ENCODE data around the gene SIRT1. TPM values are rescaled to one million over a fixed set of nuclear protein-coding genes. Genes with fewer than 3 reads are reported as not detected.

Gene SIRT1
- total and polyA plus RNA-seq, 2 donors (not counting 3 experiments of a cell fraction or from before 2014, with no cell fraction given), result 3.7 to 14.8 TPM

DNA sequence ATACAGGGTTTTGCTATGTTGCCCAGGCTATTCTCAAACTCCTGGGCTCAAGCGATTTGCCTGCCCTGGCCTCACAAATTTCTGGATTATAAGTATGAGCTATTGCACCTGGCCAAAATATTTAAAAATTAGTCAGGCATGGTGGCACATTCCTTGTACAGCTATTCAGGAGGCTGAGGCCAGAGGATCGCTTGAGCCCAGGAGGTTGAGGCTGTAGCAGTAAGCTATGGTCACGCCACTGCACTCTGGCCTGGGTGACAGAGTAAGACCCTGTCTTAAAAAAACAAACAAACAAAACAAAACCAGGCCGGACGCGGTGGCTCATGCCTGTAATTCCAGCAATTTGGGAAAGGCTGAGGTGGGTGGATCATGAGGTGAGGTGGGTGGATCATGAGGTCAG is 14.5 kb upstream of the SIRT1 start:
- no TSS peak for BruUV-seq (replicated peaks)

More for the DNA sequence above, 14.5 kb upstream of the SIRT1 start:
- dilution Hi-C loops (cut with MboI; ENCODE audit: extremely low pct_ligation_motif_present, low sequenced_read_pairs) (no loop called here), intact Hi-C loops (cut with micrococcal nuclease) (no loop called here)
- POLR2A ChIA-PET, result no interaction called here
- Histone ChIP-seq H3K79me2 (ENCODE audit: control insufficient read depth, insufficient read depth, low read length) (no peaks in the 10 kb centered on the region), H2AFZ (ENCODE audit: low read depth, low read length) (no peak overlapping the region), H4K20me1 (replicated peaks; ENCODE audit: control insufficient read depth, extremely low read depth, insufficient read depth, low read length) (no peaks in the 10 kb centered on the region), H3K9me3 (replicated peaks; ENCODE audit: control insufficient read depth, insufficient read depth, low read length) (no peaks in the 10 kb centered on the region), H3K9ac (replicated peaks; ENCODE audit: extremely low read depth, insufficient read depth, low read length) (no peak overlapping the region), H3K4me2 (ENCODE audit: insufficient read depth, low read length) (no peak overlapping the region), H3K27me3 (ENCODE audit: control insufficient read depth in 2 of 2, insufficient read depth in 2 of 2, low read length in 2 of 2) (no peaks in the 10 kb centered on the region), H3K36me3 (ENCODE audit: control insufficient read depth in 2 of 2, extremely low read depth in 1 of 2, insufficient read depth in 2 of 2, low read length in 2 of 2) (no peaks in the 10 kb centered on the region), H3K4me1 (ENCODE audit: control insufficient read depth, extremely low read depth, insufficient read depth, low read length) (no peaks in the 10 kb centered on the region), H3K4me3 (replicated peaks in 1 of 3; ENCODE audit: insufficient read depth in 1 of 3, low read depth in 1 of 3, low read length in 3 of 3) (no peak overlapping the region), H3K9me1 (replicated peaks; ENCODE audit: control insufficient read depth, extremely low read depth, insufficient read depth, low read length) (no peaks in the 10 kb centered on the region), H3K27ac (ENCODE audit: insufficient read depth, low read depth, low read length) (no peak overlapping the region)
- FAIRE-seq (no peak), DNase-seq (ENCODE audit: low read depth, low spot score) (no peak)
- no peak for TF ChIP-seq MYC (IDR thresholded peaks at IDR 0.05; ENCODE audit: low read depth, low read length)
- no peak for TF ChIP-seq EZH2 (IDR thresholded peaks at IDR 0.05; ENCODE audit: borderline replicate concordance, low read depth, low read length, severe bottlenecking)
- TF ChIP-seq FOS (IDR thresholded peaks at IDR 0.05; ENCODE audit: borderline replicate concordance, insufficient read depth, low read length), result no peak
- TF ChIP-seq POLR2AphosphoS5 (IDR thresholded peaks at IDR 0.05; ENCODE audit: insufficient read depth, low read depth, low read length), result no peak
- TF ChIP-seq, protein P1, sequence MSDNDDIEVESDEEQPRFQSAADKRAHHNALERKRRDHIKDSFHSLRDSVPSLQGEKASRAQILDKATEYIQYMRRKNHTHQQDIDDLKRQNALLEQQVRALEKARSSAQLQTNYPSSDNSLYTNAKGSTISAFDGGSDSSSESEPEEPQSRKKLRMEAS (IDR thresholded peaks at IDR 0.05; ENCODE audit: insufficient read depth, insufficient read length), result no peak
- TF ChIP-seq GATA2 (IDR thresholded peaks at IDR 0.05; ENCODE audit: insufficient read depth, insufficient read length, low read depth, low read length), result no peak
- TF ChIP-seq, protein P2, sequence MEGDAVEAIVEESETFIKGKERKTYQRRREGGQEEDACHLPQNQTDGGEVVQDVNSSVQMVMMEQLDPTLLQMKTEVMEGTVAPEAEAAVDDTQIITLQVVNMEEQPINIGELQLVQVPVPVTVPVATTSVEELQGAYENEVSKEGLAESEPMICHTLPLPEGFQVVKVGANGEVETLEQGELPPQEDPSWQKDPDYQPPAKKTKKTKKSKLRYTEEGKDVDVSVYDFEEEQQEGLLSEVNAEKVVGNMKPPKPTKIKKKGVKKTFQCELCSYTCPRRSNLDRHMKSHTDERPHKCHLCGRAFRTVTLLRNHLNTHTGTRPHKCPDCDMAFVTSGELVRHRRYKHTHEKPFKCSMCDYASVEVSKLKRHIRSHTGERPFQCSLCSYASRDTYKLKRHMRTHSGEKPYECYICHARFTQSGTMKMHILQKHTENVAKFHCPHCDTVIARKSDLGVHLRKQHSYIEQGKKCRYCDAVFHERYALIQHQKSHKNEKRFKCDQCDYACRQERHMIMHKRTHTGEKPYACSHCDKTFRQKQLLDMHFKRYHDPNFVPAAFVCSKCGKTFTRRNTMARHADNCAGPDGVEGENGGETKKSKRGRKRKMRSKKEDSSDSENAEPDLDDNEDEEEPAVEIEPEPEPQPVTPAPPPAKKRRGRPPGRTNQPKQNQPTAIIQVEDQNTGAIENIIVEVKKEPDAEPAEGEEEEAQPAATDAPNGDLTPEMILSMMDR (IDR thresholded peaks at IDR 0.05; ENCODE audit: extremely low read depth in 1 of 2, insufficient read depth in 1 of 2, low read depth in 1 of 2, low read length in 2 of 2), result no peak
- TF ChIP-seq POLR2A (IDR thresholded peaks at IDR 0.05; ENCODE audit: low read depth, low read length), result no peak
- CTCF ChIA-PET, result interaction anchor here (1.0 to 1.1 kb wide), 2 partner anchors 11 to 15 kb away, joined by 3 to 4 read pairs; no protein-coding TSS in a partner anchor

All from endothelial cell of umbilical vein (primary cell).